GM12878 (cell line): ENCODE data around the gene CLASP2. TPM values are rescaled to one million over a fixed set of nuclear protein-coding genes. Genes with fewer than 3 reads are reported as not detected.

ENCODE experiments used
- ATAC-seq: fragments of 200-7000 bp; cut with Tn5 transposase; 3 replicates; pipeline ENCODE4 v1.9.1; 2020; ENCODE audit warnings: mild to moderate bottlenecking, moderate library complexity
- BruUV-seq: library from RNA; stranded (reverse); fragments of 400-500 nt; replicated peaks from 2 replicates; lab custom pipeline; 2021; lab: Mats Ljungman, UMichigan
- CTCF ChIA-PET: fragments of 300-600 bp; sonication (Branson Sonifier 250); formaldehyde crosslinking; extraction: SDS; loops from one replicate; lab custom pipeline; 2021; ENCODE audit warnings: inconsistent platforms; lab: Yijun Ruan, JAX
- POLR2A ChIA-PET: fragments of 350-600 bp; formaldehyde crosslinking; extraction: SDS; loops from one replicate; lab custom pipeline; 2021; ENCODE audit warnings: inconsistent platforms; lab: Charles Lee
- RAD21 ChIA-PET: fragments of 300-600 bp; sonication (Branson Sonifier 250); formaldehyde crosslinking; loops from one replicate; lab custom pipeline; 2023; ENCODE audit warnings: antibody characterized with exemption; ENCODE audit not compliant: unreplicated experiment; lab: Charles Lee
- SMC1A ChIA-PET: fragments of 300-600 bp; sonication (Branson Sonifier 250); formaldehyde crosslinking; loops from one replicate; lab custom pipeline; 2023; ENCODE audit not compliant: unreplicated experiment, uncharacterized antibody; lab: Charles Lee
- DNase-seq: peaks from one replicate; pipeline ENCODE4 v3.0.0-alpha.2; 2011; ENCODE audit warnings: low read depth, low spot score
- FAIRE-seq: peaks from 3 replicates; lab custom pipeline; 2011; peaks lifted over from hg19 to GRCh38; lab: Jason Lieb, UNC
- H2AFZ ChIP-seq: 2 replicates; pipeline ENCODE4 v1.6.0; 2011; ENCODE audit warnings: low read depth, low read length, control low read depth; ENCODE audit not compliant: control insufficient read depth
- H3K27ac ChIP-seq: 2 replicates; pipeline ENCODE4 v1.5.1; 2011; ENCODE audit warnings: control low read depth; ENCODE audit not compliant: control insufficient read depth, insufficient read depth
- H3K27me3 ChIP-seq, 2 experiments: replicated peaks in 1 of 2; 2 replicates each; pipeline versions ENCODE4 v1.6.0 to v1.6.1; 2011; ENCODE audit warnings: low read length in 1 of 2; ENCODE audit not compliant: control insufficient read depth in 2 of 2, insufficient read depth in 2 of 2
- H3K36me3 ChIP-seq, 2 experiments: 2 replicates each; pipeline ENCODE4 v1.5.1; 2011; ENCODE audit warnings: low read length in 1 of 2; ENCODE audit not compliant: control insufficient read depth in 2 of 2, insufficient read depth in 2 of 2
- H3K4me1 ChIP-seq: 2 replicates; pipeline ENCODE4 v1.6.1; 2011; ENCODE audit warnings: mild to moderate bottlenecking, low read length, moderate library complexity, mixed read lengths; ENCODE audit not compliant: control insufficient read depth, insufficient read depth
- H3K4me2 ChIP-seq: 2 replicates; pipeline ENCODE4 v1.6.0; 2011; ENCODE audit warnings: control low read depth; ENCODE audit not compliant: control insufficient read depth, insufficient read depth
- H3K4me3 ChIP-seq: fragments of 200-600 bp; sonication (generic); 2 replicates; pipeline ENCODE4 v1.5.1; 2016
- H3K79me2 ChIP-seq: 2 replicates; pipeline ENCODE4 v1.6.0; 2011; ENCODE audit warnings: low read length; ENCODE audit not compliant: control insufficient read depth, insufficient read depth
- H3K9ac ChIP-seq: 2 replicates; pipeline ENCODE4 v1.8.0; 2011; ENCODE audit warnings: low read length, control low read depth, mixed read lengths; ENCODE audit not compliant: control insufficient read depth, insufficient read depth
- H3K9me3 ChIP-seq: replicated peaks from 3 replicates; pipeline ENCODE4 v1.5.1; 2011; ENCODE audit warnings: mild to moderate bottlenecking, low read length; ENCODE audit not compliant: control insufficient read depth, insufficient read depth
- H4K20me1 ChIP-seq: 2 replicates; pipeline ENCODE4 v1.6.0; 2011; ENCODE audit not compliant: control insufficient read depth, insufficient read depth
- CBFB ChIP-seq: IDR thresholded peaks from 2 replicates; pipeline ENCODE4 v1.6.1; 2016; ENCODE audit warnings: antibody characterized with exemption, low read depth
- E2F4 ChIP-seq: IDR thresholded peaks from 2 replicates; pipeline ENCODE4 v1.6.1; 2012; ENCODE audit warnings: low read depth, low read length, improper control_type of control experiment
- EGR1 ChIP-seq, 2 experiments: IDR thresholded peaks; 1 replicate in 1 of 2; 2 replicates in 1 of 2; pipeline ENCODE4 v1.6.1; 2011 to 2012; ENCODE audit warnings: low read depth in 2 of 2, low read length in 2 of 2, borderline replicate concordance in 1 of 2, mild to moderate bottlenecking in 1 of 2, moderate library complexity in 1 of 2
- MEF2A ChIP-seq: IDR thresholded peaks from 2 replicates; pipeline ENCODE4 v1.6.1; 2011; ENCODE audit warnings: low read depth, mild to moderate bottlenecking, low read length, moderate library complexity; ENCODE audit not compliant: insufficient read depth
- MLLT1 ChIP-seq: fragments of 450-650 bp; IDR thresholded peaks from 2 replicates; pipeline ENCODE4 v1.6.1; 2016; ENCODE audit warnings: mild to moderate bottlenecking
- MYC ChIP-seq: IDR thresholded peaks from 2 replicates; pipeline ENCODE4 v1.6.1; 2011; ENCODE audit warnings: mild to moderate bottlenecking, low read length, moderate library complexity, inconsistent platforms; ENCODE audit not compliant: insufficient read depth, insufficient replicate concordance, insufficient read length, severe bottlenecking
- PML ChIP-seq: IDR thresholded peaks from 2 replicates; pipeline ENCODE4 v1.6.1; 2012; ENCODE audit warnings: low read length, inconsistent platforms
- WGBS: methylation state at CpG from one replicate; pipeline ENCODE4 v1.1.6; 2016; ENCODE audit warnings: low lambda C conversion rate; ENCODE audit not compliant: insufficient replicate concordance, insufficient coverage; ENCODE audit errors: missing lambda C conversion rate; 5-methylcytosine and 5-hydroxymethylcytosine counted together
- in situ Hi-C: fragments of 300-500 bp; cut with MboI; formaldehyde crosslinking; loops from 9 replicates; pipeline ENCODE4 v1.14.3; 2018; ENCODE audit warnings: mixed read lengths
- intact Hi-C: fragments of 100-400 bp; cut with micrococcal nuclease; formaldehyde crosslinking; loops from one replicate; pipeline ENCODE4 v1.14.2; 2022; ENCODE audit not compliant: unreplicated experiment
- polyA plus RNA-seq, 11 experiments: library from polyadenylated mRNA; depleted of rRNA in 4 of 11; unstranded in 6 of 11; stranded (reverse) in 5 of 11; fragments of >200 nt; fragmentation: Nextera tagmentation in 4 of 11; fragmentation: Illumina TruSeq in 1 of 11; extraction: Ambion mirVana in 4 of 11; extraction: Trizol in 1 of 11; gene quantifications; 1 replicate in 1 of 11; 2 replicates in 10 of 11; pipeline versions ENCODE4 v1.2.1 to v1.2.3, GENCODE V29; 2011 to 2016; ENCODE audit warnings: inconsistent platforms in 2 of 11, missing spikeins in 2 of 11, low read depth in 1 of 11
- total RNA-seq, 4 experiments: library from RNA; depleted of rRNA in 3 of 4; stranded (reverse); fragments of >200 nt in 3 of 4; fragmentation: Illumina TruSeq in 1 of 4; extraction: Trizol in 1 of 4; gene quantifications; 2 replicates each; pipeline versions ENCODE4 v1.2.1 to v1.2.3, GENCODE V29; 2013 to 2021

The CLASP2 gene
- total and polyA plus RNA-seq, 10 of the 15 experiments (the other 5 are each of a cell fraction or from before 2014, with no cell fraction given) = 4.0 to 38.3 (median 26.8) TPM

GRCh38 chr3:33482111-33482521 is 235.9 kb downstream of the CLASP2 start:
- no TSS peak for BruUV-seq
- no peak overlapping the region for H3K4me3 ChIP-seq
- H2AFZ ChIP-seq = no peak overlapping the region
- TF ChIP-seq CBFB (no peak), MLLT1 (no peak), PML (no peak), MYC (no peak), E2F4 (no peak), EGR1 (IDR thresholded peaks at IDR 0.05; ENCODE audit: borderline replicate concordance in 1 of 2, low read depth in 2 of 2, low read length in 2 of 2) (no peak), MEF2A (no peak)
- ChIA-PET RAD21 (no interaction called here), CTCF (no interaction called here), SMC1A (interaction anchor here (1.1 kb wide), 1 partner anchor 32 kb away, joined by 3 read pairs; no protein-coding TSS in a partner anchor), POLR2A (no interaction called here)
- H3K4me2 ChIP-seq = no peak overlapping the region
- ATAC-seq (no peak), DNase-seq (no peak), FAIRE-seq (no peak)
- no peaks in the 10 kb centered on the region for H3K36me3 ChIP-seq
- no peaks in the 10 kb centered on the region for H3K79me2 ChIP-seq
- H3K4me1 ChIP-seq = no peaks in the 10 kb centered on the region
- 100% methylated on average over 1 of the region's 1 CpG for WGBS
- H3K27me3 ChIP-seq = no peaks in the 10 kb centered on the region
- H3K9ac ChIP-seq = no peak overlapping the region
- in situ Hi-C loops (no loop called here), intact Hi-C loops (no loop called here)
- no peaks in the 10 kb centered on the region for H4K20me1 ChIP-seq
- no peaks in the 10 kb centered on the region for H3K9me3 ChIP-seq
- no peak overlapping the region for H3K27ac ChIP-seq
